ENCODE measurements around the gene YPEL5.

GRCh38 chr2:30209227-30209626 lies 62.4 kb downstream of the YPEL5 start:
- TF ChIP-seq EZH2 (IDR thresholded peaks at IDR 0.05; ENCODE audit: low read length, unreplicated experiment) (no peak), CTCF (conservative IDR thresholded peaks at IDR 0.05; ENCODE audit: low read depth, low read length) (no peak), EZH2phosphoT487 (IDR thresholded peaks at IDR 0.05; ENCODE audit: borderline replicate concordance, low read length) (no peak)

Data from PC-3 (cell line).